GM15510 (cell line): ENCODE results near the gene TH.

Source experiments
- POLR2A ChIP-seq: IDR thresholded peaks from 3 replicates; pipeline ENCODE4 v1.6.1; 2011; ENCODE audit warnings: borderline replicate concordance; ENCODE audit not compliant: insufficient read length; ENCODE audit errors: extremely low read depth

The TH gene

GRCh38 chr11:2151500-2152257, 19.9 kb downstream of the TH start:
- TF ChIP-seq POLR2A, result no peak

- no peak for TF ChIP-seq POLR2A
Observed at GRCh38 chr11:2149864-2150847, 21.5 kb downstream of the TH start.

- no peak for TF ChIP-seq POLR2A
Observed at GRCh38 chr11:2149460-2149859, 22.2 kb downstream of the TH start.

- TF ChIP-seq POLR2A, result no peak
Observed at GRCh38 chr11:2148595-2148994, 23.0 kb downstream of the TH start.

GRCh38 chr11:2147391-2147790, 24.2 kb downstream of the TH start:
- TF ChIP-seq POLR2A, result no peak

GRCh38 chr11:2146051-2146450, 25.6 kb downstream of the TH start:
- no peak for TF ChIP-seq POLR2A

GRCh38 chr11:2144544-2145248, 26.9 kb downstream of the TH start:
- no peak for TF ChIP-seq POLR2A

GRCh38 chr11:2143799-2144543, 27.6 kb downstream of the TH start:
- no peak for TF ChIP-seq POLR2A

GRCh38 chr11:2143477-2143798, 28.2 kb downstream of the TH start:
- no peak for TF ChIP-seq POLR2A

- no peak for TF ChIP-seq POLR2A
Observed at GRCh38 chr11:2142762-2143202, 28.8 kb downstream of the TH start.

GRCh38 chr11:2142300-2142759, 29.3 kb downstream of the TH start:
- TF ChIP-seq POLR2A, result no peak

GRCh38 chr11:2140411-2141400, 30.9 kb downstream of the TH start:
- no peak for TF ChIP-seq POLR2A

GRCh38 chr11:2139621-2140337, 31.8 kb downstream of the TH start:
- TF ChIP-seq POLR2A, result no peak

GRCh38 chr11:2139123-2139521, 32.5 kb downstream of the TH start, which contains the start of gene IGF2:
Gene IGF2 (minus strand): TSS chr11:2139389. CDS start chr11:2135523, 3,866 bp downstream.
- no peak for TF ChIP-seq POLR2A
